K562 (cell line): ENCODE data around the gene USP19. TPM values are rescaled to one million over a fixed set of nuclear protein-coding genes. Genes with fewer than 3 reads are reported as not detected.

Source experiments
- ATF1 ChIP-seq, 2 experiments: fragments of 450-650 bp in 1 of 2; IDR thresholded peaks; 2 replicates each; pipeline ENCODE4 v1.6.1; 2016; ENCODE audit warnings: missing compliant biosample characterization in 1 of 2, missing genetic modification characterization in 1 of 2
- CBFA2T2 ChIP-seq: fragments of 450-650 bp; conservative IDR thresholded peaks from 2 replicates; pipeline ENCODE4 v1.6.1; 2017; ENCODE audit warnings: mild to moderate bottlenecking
- FOXK2 ChIP-seq, 2 experiments: fragments of 450-650 bp; IDR thresholded peaks in 1 of 2; conservative IDR thresholded peaks in 1 of 2; 2 replicates each; pipeline ENCODE4 v1.6.1; 2016; ENCODE audit warnings: low read depth in 2 of 2, mild to moderate bottlenecking in 1 of 2
- HDAC2 ChIP-seq: fragments of 450-650 bp; IDR thresholded peaks from 2 replicates; pipeline ENCODE4 v1.6.1; 2016; ENCODE audit warnings: mild to moderate bottlenecking
- KDM1A ChIP-seq, 2 experiments: fragments of 450-650 bp; IDR thresholded peaks; 2 replicates each; pipeline ENCODE4 v1.6.1; 2016; ENCODE audit warnings: mild to moderate bottlenecking in 2 of 2
- PRDM10 ChIP-seq: fragments of 450-650 bp; IDR thresholded peaks from 2 replicates; pipeline ENCODE4 v1.6.1; 2018; ENCODE audit not compliant: partially characterized antibody
- RCOR1 ChIP-seq, 2 experiments: IDR thresholded peaks; 2 replicates each; pipeline ENCODE4 v1.6.1; 2012; ENCODE audit warnings: low read depth in 2 of 2, low read length in 2 of 2, borderline replicate concordance in 1 of 2, improper control_type of control experiment in 1 of 2
- RFX1 ChIP-seq: fragments of 450-650 bp; IDR thresholded peaks from 2 replicates; pipeline ENCODE4 v1.6.1; 2016; ENCODE audit warnings: mild to moderate bottlenecking, moderate library complexity
- TBL1XR1 ChIP-seq, 2 experiments: IDR thresholded peaks; 2 replicates each; pipeline ENCODE4 v1.6.1; 2012; ENCODE audit warnings: improper control_type of control experiment in 2 of 2, low read length in 2 of 2, mild to moderate bottlenecking in 1 of 2
- VEZF1 ChIP-seq: fragments of 200-800 bp; sonication (Bioruptor generic); IDR thresholded peaks from 2 replicates; pipeline ENCODE4 v1.6.1; 2017; ENCODE audit warnings: missing genetic modification characterization, missing compliant biosample characterization
- ZNF79 ChIP-seq: fragments of 250-450 bp; sonication (Bioruptor Pico); IDR thresholded peaks from 2 replicates; pipeline ENCODE4 v1.4.0; 2020; ENCODE audit warnings: low read depth, mild to moderate bottlenecking, moderate library complexity
- polyA plus RNA-seq, 8 experiments: library from polyadenylated mRNA; depleted of rRNA in 4 of 8; stranded (reverse) in 5 of 8; unstranded in 3 of 8; fragments of >200 nt; fragmentation: Nextera tagmentation in 2 of 8; fragmentation: Illumina TruSeq in 1 of 8; extraction: Ambion mirVana in 2 of 8; extraction: Trizol in 1 of 8; gene quantifications; 2 replicates each; pipeline versions ENCODE4 v1.2.1 to v1.2.3, GENCODE V29; 2011 to 2014; ENCODE audit warnings: inconsistent platforms in 1 of 8, missing spikeins in 1 of 8
- total RNA-seq, 7 experiments: library from RNA; depleted of rRNA in 6 of 7; stranded (reverse); fragments of >200 nt in 6 of 7; fragmentation: Illumina TruSeq in 2 of 7; extraction: Trizol in 2 of 7; gene quantifications; 2 replicates each; pipeline versions ENCODE4 v1.2.1 to v1.2.3, GENCODE V29; 2011 to 2021; ENCODE audit warnings: low replicate concordance in 1 of 7

USP19 gene
- total and polyA plus RNA-seq, 9 of the 15 experiments (the other 6 are each of a cell fraction or from before 2014, with no cell fraction given) = 0.24 to 65.9 (median 36.9) TPM

- peak; percentile 20 to 75; a peak in 2 of 4 replicates for TF ChIP-seq RCOR1 (IDR thresholded peaks at IDR 0.05; ENCODE audit: borderline replicate concordance in 1 of 2, low read depth in 2 of 2, low read length in 2 of 2)
- peak; percentile 74 to 86 for TF ChIP-seq KDM1A (IDR thresholded peaks at IDR 0.05)
- peak; percentile 55 to 69; a peak in 3 of 4 replicates for TF ChIP-seq FOXK2 (conservative IDR thresholded peaks at IDR 0.05 in 1 of 2, IDR thresholded peaks at IDR 0.05 in 1 of 2; ENCODE audit: low read depth in 2 of 2)
- peak in 1 of 2 experiments; percentile 65; a peak in 2 of 4 replicates for TF ChIP-seq TBL1XR1 (IDR thresholded peaks at IDR 0.05; ENCODE audit: low read length in 2 of 2)
- TF ChIP-seq PRDM10 = peak; percentile 77
- no peak for TF ChIP-seq ZNF79 (CRISPR knock-in tag)
- TF ChIP-seq CBFA2T2 = peak; percentile 74
- TF ChIP-seq ATF1 (CRISPR knock-in tag; IDR thresholded peaks at IDR 0.05) = no peak
- peak; percentile 57; the same call in 1 of the 2 replicates for TF ChIP-seq ATF1 (tag; IDR thresholded peaks at IDR 0.05)
- TF ChIP-seq HDAC2 = 0 out of 2 replicates have a peak, but pooled peaks have one; percentile 27
- TF ChIP-seq VEZF1 (CRISPR knock-in tag) = peak; percentile 33; the same call in 1 of the 2 replicates
- TF ChIP-seq RFX1 = peak; percentile 64
Observed at GRCh38 chr3:49098429-49098828, 22.2 kb downstream of the USP19 start (continued).
